Upper lobe of left lung (tissue), 6 donors: ENCODE results near the gene PRSS56. TPM values are rescaled to one million over a fixed set of nuclear protein-coding genes. Genes with fewer than 3 reads are reported as not detected.

ENCODE experiments used
- ATAC-seq, 2 donors: fragments of 200-7000 bp; cut with Tn5 transposase; one replicate each; pipeline ENCODE4 v1.9.1; 2022; ENCODE audit warnings: mild to moderate bottlenecking in 2 of 2, moderate library complexity in 2 of 2; ENCODE audit not compliant: low FRiP score in 2 of 2
- DNase-seq, 2 donors: peaks; one replicate each; pipeline ENCODE4 v3.0.0-alpha.2; 2019 to 2020
- H3K27ac ChIP-seq, 4 donors: fragments of 200-600 bp; sonication (generic); one replicate each; pipeline ENCODE4 v1.5.1; 2016 to 2019
- H3K27me3 ChIP-seq, 4 donors: fragments of 200-600 bp; sonication (generic); one replicate each; pipeline ENCODE4 v1.5.1; 2017 to 2019
- H3K36me3 ChIP-seq, 4 donors: fragments of 200-600 bp; sonication (generic); one replicate each; pipeline ENCODE4 v1.5.1; 2016 to 2019
- H3K4me1 ChIP-seq, 4 donors: fragments of 200-600 bp; sonication (generic); one replicate each; pipeline ENCODE4 v1.5.1; 2018 to 2019
- H3K4me3 ChIP-seq, 4 donors: fragments of 200-600 bp; sonication (generic); one replicate each; pipeline ENCODE4 v1.5.1; 2017 to 2019; ENCODE audit warnings: mild to moderate bottlenecking in 2 of 4, moderate library complexity in 1 of 4
- H3K9me3 ChIP-seq, 4 donors: fragments of 200-600 bp; sonication (generic); one replicate each; pipeline ENCODE4 v1.5.1; 2018 to 2019
- CTCF ChIP-seq, 6 experiments: fragments of 450-650 bp in 4 of 6; fragments of 200-600 bp in 2 of 6; sonication (generic) in 2 of 6; IDR thresholded peaks; one replicate each; pipeline ENCODE4 v1.5.1; 2016 to 2019; ENCODE audit warnings: antibody characterized with exemption in 6 of 6
- EP300 ChIP-seq, 4 donors: sonication (generic); formaldehyde crosslinking; IDR thresholded peaks; one replicate each; pipeline ENCODE4 v1.5.1; 2017; ENCODE audit warnings: antibody characterized with exemption in 4 of 4, control low read depth in 2 of 4
- POLR2A ChIP-seq, 4 donors: fragments of 450-650 bp; IDR thresholded peaks; one replicate each; pipeline ENCODE4 v1.5.1; 2016 to 2017; ENCODE audit warnings: antibody characterized with exemption in 4 of 4, mild to moderate bottlenecking in 2 of 4
- POLR2AphosphoS5 ChIP-seq, 2 donors: sonication (generic); formaldehyde crosslinking; IDR thresholded peaks; one replicate each; pipeline ENCODE4 v1.5.1; 2017; ENCODE audit warnings: antibody characterized with exemption in 2 of 2
- WGBS, 2 donors: methylation state at CpG; one replicate each; pipeline ENCODE4 v1.1.5; 2017 to 2018; 5-methylcytosine and 5-hydroxymethylcytosine counted together
- total RNA-seq, 6 donors: library from RNA; depleted of rRNA in 4 of 6; stranded (reverse); fragments of >200 nt in 4 of 6; gene quantifications; one replicate each; pipeline versions ENCODE4 v1.1.0 to v1.2.1, GENCODE V29; 2016 to 2021
- donor health status: DM: no; HTN: no; CAD: no; lungs with moderate emphysema.
- donor health status: DM: no; HTN: yes; CAD: no; lungs with severe emphysema.

Gene PRSS56
- total RNA-seq, 6 donors from 2014 or later, result not detected

- H3K4me1 ChIP-seq, result peaks cover 0 to 2% (median under 1%) of the 10 kb centered on the region in 4 donors
- H3K4me3 ChIP-seq, result no peak overlapping the region
- no peak for DNase-seq
- H3K36me3 ChIP-seq, result no peaks in the 10 kb centered on the region
- H3K27me3 ChIP-seq, result peaks cover 0 to 5% (median 0%) of the 10 kb centered on the region in 4 donors
- no peak for TF ChIP-seq POLR2A (IDR thresholded peaks at IDR 0.05)
- no peak for TF ChIP-seq POLR2AphosphoS5 (IDR thresholded peaks at IDR 0.05)
- TF ChIP-seq EP300 (IDR thresholded peaks at IDR 0.05), result no peak
- no peak for TF ChIP-seq CTCF (IDR thresholded peaks at IDR 0.05)
- no peak overlapping the region for H3K27ac ChIP-seq
- H3K9me3 ChIP-seq, result no peaks in the 10 kb centered on the region
- ATAC-seq, result no peak
- 67 to 69% methylated on average over 6 to 18 of the region's 19 CpGs for WGBS, 2 donors
Observed at GRCh38 chr2:232478571-232479340, 41.4 kb upstream of the PRSS56 start.

DNA sequence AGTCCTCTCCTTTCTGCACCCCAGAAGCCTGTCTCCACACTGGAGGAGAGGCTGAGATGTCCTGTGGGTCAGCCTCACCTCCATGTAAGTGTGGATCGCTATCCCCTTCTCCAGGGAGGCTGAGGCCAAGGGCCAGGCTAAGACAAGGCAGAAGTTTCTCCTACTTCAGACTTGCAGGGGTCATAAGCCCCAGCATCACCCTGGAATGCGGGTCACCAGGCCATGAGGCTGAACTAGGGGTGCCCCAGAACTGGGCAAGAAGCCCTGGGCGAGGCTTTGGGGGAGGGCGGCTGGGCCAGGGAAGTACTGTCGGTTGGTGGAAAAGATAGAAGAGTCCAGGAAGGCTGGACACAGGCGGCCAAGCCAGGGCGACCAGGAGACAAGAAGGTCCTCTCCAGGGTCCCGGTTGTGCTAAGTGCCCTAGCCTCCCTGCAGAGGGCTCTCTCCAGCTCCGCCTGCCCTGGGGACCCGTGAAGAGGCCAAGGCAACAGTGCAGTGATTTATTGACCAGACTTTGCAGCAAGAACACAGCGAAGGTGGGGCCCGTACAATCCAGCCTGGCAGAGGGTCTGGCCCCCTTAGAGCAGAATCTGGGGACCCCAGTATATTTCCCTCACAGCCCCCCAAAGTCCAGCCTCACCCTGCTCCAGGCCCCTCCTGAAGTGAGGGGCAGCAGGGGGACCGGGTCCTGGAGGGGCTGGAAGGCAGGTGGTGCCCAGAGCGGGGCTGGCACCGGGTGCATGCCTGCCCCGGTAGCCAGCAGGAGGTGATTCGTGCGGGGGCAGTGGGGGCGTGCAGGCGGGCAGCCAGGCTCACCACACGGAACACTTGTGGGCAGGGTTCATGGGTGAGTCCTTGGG, 40.6 kb upstream of the PRSS56 start:
- H3K9me3 ChIP-seq, result no peaks in the 10 kb centered on the region
- H3K4me3 ChIP-seq, result no peak overlapping the region
- ATAC-seq (no peak), DNase-seq (peak in 1 of 2 donors; percentile 59)
- H3K36me3 ChIP-seq, result no peaks in the 10 kb centered on the region
- H3K4me1 ChIP-seq, result no peaks in the 10 kb centered on the region
- no peak for TF ChIP-seq CTCF (IDR thresholded peaks at IDR 0.05)
- no peak overlapping the region for H3K27ac ChIP-seq
- H3K27me3 ChIP-seq, result peaks cover 0 to 14% (median 0%) of the 10 kb centered on the region in 4 donors
- 71 to 81% methylated on average over 11 to 20 of the region's 21 CpGs for WGBS, 2 donors

- ATAC-seq (no peak), DNase-seq (peak in 1 of 2 donors; percentile 63)
- Histone ChIP-seq H3K27me3 (peaks cover 0 to 22% (median 3%) of the 10 kb centered on the region in 4 donors), H3K9me3 (no peaks in the 10 kb centered on the region), H3K27ac (no peak overlapping the region), H3K36me3 (no peaks in the 10 kb centered on the region), H3K4me1 (peaks cover 0 to 6% (median 0%) of the 10 kb centered on the region in 4 donors), H3K4me3 (no peak overlapping the region)
- 79 to 88% methylated on average over 12 to 18 of the region's 26 CpGs for WGBS, 2 donors
- TF ChIP-seq POLR2A (IDR thresholded peaks at IDR 0.05) (no peak), CTCF (IDR thresholded peaks at IDR 0.05) (no peak), EP300 (IDR thresholded peaks at IDR 0.05) (no peak)
Observed at GRCh38 chr2:232480201-232481190, 39.7 kb upstream of the PRSS56 start.

DNA sequence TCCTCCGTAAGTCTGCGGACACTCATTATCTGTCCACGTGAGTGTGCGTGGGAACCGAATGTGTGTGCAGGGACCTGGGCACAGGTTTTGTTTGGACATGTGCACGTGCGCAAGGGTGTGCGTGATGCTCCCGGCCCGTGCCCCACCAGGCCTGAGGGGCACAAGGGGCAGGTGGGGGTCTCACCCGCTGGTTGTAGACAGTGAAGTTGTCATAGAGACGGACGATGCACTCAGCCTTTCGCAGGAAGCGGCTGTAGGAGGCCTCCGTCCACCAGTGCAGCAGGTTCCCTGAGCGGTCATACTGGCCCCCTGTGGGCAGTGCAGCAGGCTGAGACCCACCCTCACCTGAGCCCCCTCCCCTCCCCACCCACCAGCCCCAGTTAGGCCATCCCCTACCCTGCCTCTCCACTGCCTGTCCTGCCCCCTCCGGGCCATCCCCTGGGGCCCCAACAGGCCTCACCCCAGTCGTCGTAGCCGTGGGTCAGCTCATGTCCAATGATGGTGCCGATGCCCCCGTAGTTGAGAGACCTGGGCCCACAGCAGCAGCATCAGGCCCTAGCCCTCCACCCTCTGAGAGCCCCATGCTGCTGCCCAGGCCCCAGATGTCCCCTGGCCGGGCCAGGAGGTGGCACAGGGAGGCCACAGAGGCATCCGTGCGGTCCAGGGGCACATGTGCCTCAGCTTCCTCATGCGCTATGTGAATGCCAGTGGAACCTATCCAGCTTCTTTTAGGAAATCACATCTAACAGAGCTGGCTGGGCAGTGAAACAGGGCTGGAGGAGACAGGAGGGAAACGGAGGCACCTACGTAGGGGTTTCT, 38.7 kb upstream of the PRSS56 start:
- Histone ChIP-seq H3K27ac (no peak overlapping the region), H3K4me3 (no peak overlapping the region), H3K36me3 (no peaks in the 10 kb centered on the region), H3K9me3 (no peaks in the 10 kb centered on the region), H3K4me1 (peaks cover 0 to 16% (median 5%) of the 10 kb centered on the region in 4 donors), H3K27me3 (peaks cover 0 to 32% (median 12%) of the 10 kb centered on the region in 4 donors)
- DNase-seq, result peak in 1 of 2 donors; percentile 66
- ATAC-seq, result no peak
- TF ChIP-seq POLR2AphosphoS5 (IDR thresholded peaks at IDR 0.05) (no peak), POLR2A (IDR thresholded peaks at IDR 0.05) (no peak), EP300 (IDR thresholded peaks at IDR 0.05) (no peak), CTCF (IDR thresholded peaks at IDR 0.05) (no peak)
- WGBS, 2 donors, result 85 to 90% methylated on average over 21 to 27 of the region's 29 CpGs
